CD4-positive, alpha-beta T cell (primary cell): Measurements from ENCODE around the gene KMT5B. TPM values are rescaled to one million over a fixed set of nuclear protein-coding genes. Genes with fewer than 3 reads are reported as not detected.

Experiments used
- ATAC-seq: fragments of 200-7000 bp; cut with Tn5 transposase; one replicate; pipeline ENCODE4 v1.10.0; 2022; ENCODE audit warnings: mild to moderate bottlenecking; ENCODE audit not compliant: poor library complexity
- CTCF ChIA-PET: fragments of 350-600 bp; sonication (Branson Sonifier 250); formaldehyde crosslinking; loops from one replicate; lab custom pipeline; 2021; ENCODE audit warnings: antibody characterized with exemption, inconsistent platforms; lab: Charles Lee
- POLR2A ChIA-PET: fragments of 350-600 bp; sonication (Branson Sonifier 250); formaldehyde crosslinking; loops from one replicate; lab custom pipeline; 2021; ENCODE audit warnings: antibody characterized with exemption, inconsistent platforms; lab: Charles Lee
- DNase-seq, 14 experiments: peaks; one replicate each; pipeline ENCODE4 v3.0.0-alpha.2; 2013 to 2020; ENCODE audit warnings: mixed read lengths in 2 of 14
- H3K27ac ChIP-seq, 2 donors: one replicate each; pipeline versions ENCODE4 v1.5.1 to v1.7.0; 2013; ENCODE audit warnings: low read length in 2 of 2, low read depth in 1 of 2, mild to moderate bottlenecking in 1 of 2
- H3K27me3 ChIP-seq, 2 experiments: 1 replicate in 1 of 2; 2 replicates in 1 of 2; pipeline versions ENCODE4 v1.6.1 to v1.7.0; 2013; ENCODE audit warnings: low read length in 2 of 2, control low read depth in 1 of 2, mild to moderate bottlenecking in 1 of 2, moderate library complexity in 1 of 2; ENCODE audit not compliant: insufficient read depth in 2 of 2, control insufficient read depth in 1 of 2
- H3K36me3 ChIP-seq: one replicate; pipeline ENCODE4 v1.6.1; 2013; ENCODE audit warnings: low read length, control low read depth; ENCODE audit not compliant: insufficient read depth
- H3K4me1 ChIP-seq: one replicate; pipeline ENCODE4 v1.6.1; 2013; ENCODE audit warnings: low read length, control low read depth; ENCODE audit not compliant: insufficient read depth
- H3K4me3 ChIP-seq: one replicate; pipeline ENCODE4 v1.5.1; 2013; ENCODE audit warnings: mild to moderate bottlenecking, low read length, moderate library complexity
- H3K9me3 ChIP-seq, 2 experiments: 1 replicate in 1 of 2; 2 replicates in 1 of 2; pipeline versions ENCODE4 v1.6.1 to v1.7.0; 2013; ENCODE audit warnings: low read length in 2 of 2, mild to moderate bottlenecking in 2 of 2, control low read depth in 1 of 2, moderate library complexity in 1 of 2; ENCODE audit not compliant: control insufficient read depth in 1 of 2, insufficient read depth in 1 of 2
- H3K27ac Mint-ChIP-seq: one replicate; pipeline ENCODE4 v1.8.0; 2020; ENCODE audit warnings: mixed read lengths
- H3K27me3 Mint-ChIP-seq: one replicate; pipeline ENCODE4 v1.8.0; 2021; ENCODE audit warnings: mixed read lengths
- H3K36me3 Mint-ChIP-seq: one replicate; pipeline ENCODE4 v1.8.0; 2021; ENCODE audit warnings: low read depth, mixed read lengths
- H3K4me1 Mint-ChIP-seq: one replicate; pipeline ENCODE4 v1.8.0; 2021; ENCODE audit warnings: low read depth, mixed read lengths
- H3K4me3 Mint-ChIP-seq: one replicate; pipeline ENCODE4 v1.8.0; 2020; ENCODE audit warnings: mild to moderate bottlenecking, mixed read lengths
- H3K9me3 Mint-ChIP-seq: one replicate; pipeline ENCODE4 v1.8.0; 2020; ENCODE audit warnings: mixed read lengths
- intact Hi-C, 2 experiments: fragments of 100-400 bp; cut with DNase I in 1 of 2; cut with micrococcal nuclease in 1 of 2; formaldehyde crosslinking; loops; one replicate each; pipeline versions ENCODE4 v1.15.1 to v1.9.0; 2023 to 2025; cut with DNase I, micrococcal nuclease
- total RNA-seq, 174 experiments: library from RNA in 2 of 174; stranded (reverse) in 2 of 174; gene quantifications; one replicate each; pipeline ENCODE4 v1.2.3 and lab custom pipeline; 2021 to 2026
- TF ChIP-seq, protein P1 (sequence below): fragments of 200-600 bp; IDR thresholded peaks from one replicate; pipeline ENCODE4 v1.8.0; 2022; ENCODE audit warnings: antibody characterized with exemption, mild to moderate bottlenecking

The KMT5B gene
- total RNA-seq, 2 experiments from 2014 or later: 22.5 to 23.3 TPM

DNA sequence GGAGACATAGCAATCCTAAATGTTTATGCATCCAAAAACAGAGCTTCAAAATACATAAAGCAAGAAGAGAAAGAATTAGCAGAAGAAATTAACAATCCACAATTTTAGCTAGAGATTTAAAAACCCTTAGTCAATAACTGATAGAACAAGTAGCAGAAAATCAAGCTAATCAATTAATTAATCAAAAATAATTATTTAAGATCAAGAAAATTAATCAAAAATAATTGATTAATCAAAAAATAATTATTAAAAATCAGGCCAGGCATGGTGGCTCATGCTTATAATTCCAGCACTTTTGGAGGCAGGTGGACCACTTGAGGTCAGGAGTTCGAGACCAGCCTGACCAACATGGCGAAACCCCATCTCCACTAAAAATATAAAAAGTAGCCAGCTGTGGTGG, 29.5 kb upstream of the KMT5B start:
- Mint-ChIP-seq H3K36me3 (no peaks in the 10 kb centered on the region), H3K27me3 (peaks cover 7% of the 10 kb centered on the region), H3K27ac (no peak overlapping the region), H3K4me1 (no peaks in the 10 kb centered on the region), H3K4me3 (no peak overlapping the region), H3K9me3 (peaks cover 5% of the 10 kb centered on the region)
- no peak overlapping the region for H3K27ac ChIP-seq
- H3K9me3 ChIP-seq: peaks cover 0 to 6% of the 10 kb centered on the region in 2 experiments
- H3K36me3 ChIP-seq: no peaks in the 10 kb centered on the region
- ChIA-PET CTCF (no interaction called here), POLR2A (interaction anchor here (1.2 kb wide), 1 partner anchor 8 kb away, joined by 3 read pairs; no protein-coding TSS in a partner anchor)
- peaks cover 0 to 2% of the 10 kb centered on the region in 2 experiments for H3K27me3 ChIP-seq
- H3K4me3 ChIP-seq: no peak overlapping the region
- TF ChIP-seq, protein P1, sequence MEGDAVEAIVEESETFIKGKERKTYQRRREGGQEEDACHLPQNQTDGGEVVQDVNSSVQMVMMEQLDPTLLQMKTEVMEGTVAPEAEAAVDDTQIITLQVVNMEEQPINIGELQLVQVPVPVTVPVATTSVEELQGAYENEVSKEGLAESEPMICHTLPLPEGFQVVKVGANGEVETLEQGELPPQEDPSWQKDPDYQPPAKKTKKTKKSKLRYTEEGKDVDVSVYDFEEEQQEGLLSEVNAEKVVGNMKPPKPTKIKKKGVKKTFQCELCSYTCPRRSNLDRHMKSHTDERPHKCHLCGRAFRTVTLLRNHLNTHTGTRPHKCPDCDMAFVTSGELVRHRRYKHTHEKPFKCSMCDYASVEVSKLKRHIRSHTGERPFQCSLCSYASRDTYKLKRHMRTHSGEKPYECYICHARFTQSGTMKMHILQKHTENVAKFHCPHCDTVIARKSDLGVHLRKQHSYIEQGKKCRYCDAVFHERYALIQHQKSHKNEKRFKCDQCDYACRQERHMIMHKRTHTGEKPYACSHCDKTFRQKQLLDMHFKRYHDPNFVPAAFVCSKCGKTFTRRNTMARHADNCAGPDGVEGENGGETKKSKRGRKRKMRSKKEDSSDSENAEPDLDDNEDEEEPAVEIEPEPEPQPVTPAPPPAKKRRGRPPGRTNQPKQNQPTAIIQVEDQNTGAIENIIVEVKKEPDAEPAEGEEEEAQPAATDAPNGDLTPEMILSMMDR: no peak
- no peaks in the 10 kb centered on the region for H3K4me1 ChIP-seq
- no peak for ATAC-seq
- no peak for DNase-seq
- intact Hi-C loops: no loop called here

DNA sequence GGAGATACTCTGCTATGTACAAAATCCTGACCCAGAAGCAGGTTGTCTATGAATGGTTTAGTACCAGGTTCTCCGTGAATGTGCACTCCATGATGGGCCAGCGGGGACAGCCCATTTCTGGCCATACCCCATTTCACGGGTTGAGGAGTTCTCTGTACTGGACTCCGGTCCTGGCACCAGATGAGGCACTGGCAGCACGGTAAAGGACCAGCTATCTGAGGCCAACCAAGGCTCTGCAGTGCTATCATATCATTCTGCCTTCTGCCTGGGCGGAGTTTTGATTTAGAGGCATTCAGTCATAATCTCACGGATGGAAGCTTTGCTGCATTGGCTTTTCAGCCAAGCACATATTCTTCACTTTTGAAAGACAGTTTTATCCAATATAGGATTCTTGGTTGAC, 18.5 kb upstream of the KMT5B start:
- CTCF ChIA-PET: no interaction called here

DNA sequence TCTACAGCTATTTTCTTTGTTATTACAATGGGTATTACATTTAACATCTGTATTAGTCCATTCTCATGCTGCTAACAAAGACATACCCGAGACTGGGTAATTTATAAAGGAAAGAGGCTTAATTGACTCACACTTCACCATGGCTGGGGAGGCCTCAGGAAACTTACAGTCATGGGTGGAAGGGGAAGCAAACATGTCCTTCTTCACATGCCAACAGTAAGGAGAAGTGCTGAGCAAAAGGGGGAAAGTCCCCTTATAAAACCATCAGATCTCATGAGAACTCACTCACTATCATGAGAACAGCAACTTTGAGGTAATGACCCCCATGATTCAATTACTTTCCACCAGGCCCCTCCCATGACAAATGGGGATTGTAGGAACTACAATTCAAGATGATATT, 16.5 kb upstream of the KMT5B start:
- ATAC-seq: no peak
- ChIA-PET POLR2A (no interaction called here), CTCF (no interaction called here)
- intact Hi-C loops: no loop called here
- Mint-ChIP-seq H3K27ac (no peak overlapping the region), H3K4me1 (no peaks in the 10 kb centered on the region), H3K27me3 (peaks cover 3% of the 10 kb centered on the region), H3K4me3 (no peak overlapping the region), H3K9me3 (peaks cover 11% of the 10 kb centered on the region), H3K36me3 (no peaks in the 10 kb centered on the region)
- H3K4me3 ChIP-seq: no peak overlapping the region
- no peaks in the 10 kb centered on the region for H3K27me3 ChIP-seq
- no peak for DNase-seq
- H3K9me3 ChIP-seq: peaks cover 9 to 11% of the 10 kb centered on the region in 2 experiments
- no peaks in the 10 kb centered on the region for H3K4me1 ChIP-seq
- no peaks in the 10 kb centered on the region for H3K36me3 ChIP-seq
- TF ChIP-seq, protein P1: no peak
- no peak overlapping the region for H3K27ac ChIP-seq

More for the DNA sequence above, 18.5 kb upstream of the KMT5B start:
- peaks cover 11% of the 10 kb centered on the region for H3K9me3 Mint-ChIP-seq
- H3K27ac Mint-ChIP-seq: no peak overlapping the region
- Histone ChIP-seq H3K27ac (no peak overlapping the region), H3K36me3 (no peaks in the 10 kb centered on the region), H3K4me1 (no peaks in the 10 kb centered on the region), H3K4me3 (no peak overlapping the region), H3K9me3 (peaks cover 9 to 11% of the 10 kb centered on the region in 2 experiments), H3K27me3 (peaks cover 0 to 6% of the 10 kb centered on the region in 2 experiments)
- H3K4me3 Mint-ChIP-seq: no peak overlapping the region
- TF ChIP-seq, protein P1: no peak
- H3K36me3 Mint-ChIP-seq: no peaks in the 10 kb centered on the region
- ATAC-seq: no peak
- intact Hi-C loops: no loop called here
- H3K27me3 Mint-ChIP-seq: peaks cover 7% of the 10 kb centered on the region
- POLR2A ChIA-PET: no interaction called here
- H3K4me1 Mint-ChIP-seq: no peaks in the 10 kb centered on the region
- no peak for DNase-seq
